ENCODE results near the gene STX10. TPM values are rescaled to one million over a fixed set of nuclear protein-coding genes. Genes with fewer than 3 reads are reported as not detected.

Gene STX10
- total and polyA plus RNA-seq, 12 donors = 16.0 to 182 (median 65.0) TPM

DNA sequence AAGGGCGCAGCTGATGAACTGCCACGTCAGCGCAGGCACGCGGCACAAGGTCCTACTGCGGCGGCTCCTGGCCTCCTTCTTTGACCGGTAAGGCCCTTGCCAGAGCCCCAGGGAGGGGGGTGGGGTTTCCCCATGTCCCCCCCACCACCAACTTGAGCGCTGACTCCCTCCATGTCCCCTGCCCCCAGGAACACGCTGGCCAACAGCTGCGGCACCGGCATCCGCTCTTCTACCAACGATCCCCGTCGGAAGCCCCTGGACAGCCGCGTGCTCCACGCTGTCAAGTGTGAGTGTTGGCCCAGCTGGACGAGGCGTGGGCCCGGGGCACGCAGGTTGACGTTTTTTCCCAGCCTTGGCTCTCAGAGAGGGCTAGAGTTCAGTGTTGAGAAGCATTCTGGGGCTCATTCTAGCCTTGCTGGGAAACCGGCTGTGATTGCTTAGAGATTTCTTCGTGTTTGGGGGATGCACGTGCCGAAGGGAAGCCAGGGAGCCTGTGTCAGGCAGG lies 12.8 kb downstream of the STX10 start:
- WGBS, 4 donors = 92 to 95% (median 94%) methylated on average over 24 to 28 of the region's 28 CpGs
- TF ChIP-seq POLR2A (IDR thresholded peaks at IDR 0.05) = no peak
- TF ChIP-seq, protein P1, sequence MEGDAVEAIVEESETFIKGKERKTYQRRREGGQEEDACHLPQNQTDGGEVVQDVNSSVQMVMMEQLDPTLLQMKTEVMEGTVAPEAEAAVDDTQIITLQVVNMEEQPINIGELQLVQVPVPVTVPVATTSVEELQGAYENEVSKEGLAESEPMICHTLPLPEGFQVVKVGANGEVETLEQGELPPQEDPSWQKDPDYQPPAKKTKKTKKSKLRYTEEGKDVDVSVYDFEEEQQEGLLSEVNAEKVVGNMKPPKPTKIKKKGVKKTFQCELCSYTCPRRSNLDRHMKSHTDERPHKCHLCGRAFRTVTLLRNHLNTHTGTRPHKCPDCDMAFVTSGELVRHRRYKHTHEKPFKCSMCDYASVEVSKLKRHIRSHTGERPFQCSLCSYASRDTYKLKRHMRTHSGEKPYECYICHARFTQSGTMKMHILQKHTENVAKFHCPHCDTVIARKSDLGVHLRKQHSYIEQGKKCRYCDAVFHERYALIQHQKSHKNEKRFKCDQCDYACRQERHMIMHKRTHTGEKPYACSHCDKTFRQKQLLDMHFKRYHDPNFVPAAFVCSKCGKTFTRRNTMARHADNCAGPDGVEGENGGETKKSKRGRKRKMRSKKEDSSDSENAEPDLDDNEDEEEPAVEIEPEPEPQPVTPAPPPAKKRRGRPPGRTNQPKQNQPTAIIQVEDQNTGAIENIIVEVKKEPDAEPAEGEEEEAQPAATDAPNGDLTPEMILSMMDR (IDR thresholded peaks at IDR 0.05) = no peak
- H3K27ac ChIP-seq = no peak overlapping the region
- H3K27me3 ChIP-seq = no peaks in the 10 kb centered on the region
- H3K36me3 ChIP-seq (replicated peaks in 1 of 2) = peaks cover 0 to 37% of the 10 kb centered on the region in 2 donors
- no peaks in the 10 kb centered on the region for H3K4me1 ChIP-seq (replicated peaks in 1 of 2)
- H3K9me3 ChIP-seq (replicated peaks in 1 of 3) = no peaks in the 10 kb centered on the region
- DNase-seq = no peak
- H3K4me3 ChIP-seq = no peak overlapping the region
- intact Hi-C loops (cut with DNase I) = no loop called here

DNA sequence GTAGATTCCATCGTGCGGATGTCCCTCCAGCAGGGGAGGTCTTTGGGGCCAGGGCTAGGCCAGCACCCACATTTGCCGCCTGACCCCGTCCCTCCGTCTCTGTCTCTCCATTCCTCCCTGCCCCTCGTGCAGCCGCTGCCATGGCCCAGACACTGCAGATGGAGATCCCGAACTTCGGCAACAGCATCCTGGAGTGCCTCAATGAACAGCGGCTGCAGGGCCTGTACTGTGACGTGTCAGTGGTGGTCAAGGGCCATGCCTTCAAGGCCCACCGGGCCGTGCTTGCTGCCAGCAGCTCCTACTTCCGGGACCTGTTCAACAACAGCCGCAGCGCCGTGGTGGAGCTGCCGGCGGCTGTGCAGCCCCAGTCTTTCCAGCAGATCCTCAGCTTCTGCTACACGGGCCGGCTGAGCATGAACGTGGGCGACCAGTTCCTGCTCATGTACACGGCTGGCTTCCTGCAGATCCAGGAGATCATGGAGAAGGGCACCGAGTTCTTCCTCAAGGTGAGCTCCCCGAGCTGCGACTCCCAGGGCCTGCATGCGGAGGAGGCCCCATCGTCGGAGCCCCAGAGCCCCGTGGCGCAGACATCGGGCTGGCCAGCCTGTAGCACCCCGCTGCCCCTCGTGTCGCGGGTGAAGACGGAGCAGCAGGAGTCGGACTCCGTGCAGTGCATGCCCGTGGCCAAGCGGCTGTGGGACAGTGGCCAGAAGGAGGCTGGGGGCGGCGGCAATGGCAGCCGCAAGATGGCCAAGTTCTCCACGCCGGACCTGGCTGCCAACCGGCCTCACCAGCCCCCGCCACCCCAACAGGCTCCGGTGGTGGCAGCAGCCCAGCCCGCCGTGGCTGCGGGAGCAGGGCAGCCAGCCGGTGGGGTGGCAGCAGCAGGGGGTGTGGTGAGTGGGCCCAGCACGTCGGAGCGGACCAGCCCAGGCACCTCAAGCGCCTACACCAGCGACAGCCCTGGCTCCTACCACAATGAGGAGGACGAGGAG lies 14.8 kb downstream of the STX10 start:
- Histone ChIP-seq H3K9me3 (replicated peaks in 1 of 3) (no peaks in the 10 kb centered on the region), H3K4me1 (replicated peaks in 1 of 2) (no peaks in the 10 kb centered on the region), H3K27me3 (no peaks in the 10 kb centered on the region), H3K27ac (no peak overlapping the region), H3K4me3 (no peak overlapping the region), H3K36me3 (replicated peaks in 1 of 2) (peaks cover 0 to 37% of the 10 kb centered on the region in 2 donors)
- 92 to 94% (median 94%) methylated on average over 34 to 60 of the region's 60 CpGs for WGBS, 4 donors
- no peak for TF ChIP-seq POLR2A (IDR thresholded peaks at IDR 0.05)
- TF ChIP-seq, protein P1 (IDR thresholded peaks at IDR 0.05) = no peak
- DNase-seq = no peak
- intact Hi-C loops (cut with DNase I) = no loop called here

DNA sequence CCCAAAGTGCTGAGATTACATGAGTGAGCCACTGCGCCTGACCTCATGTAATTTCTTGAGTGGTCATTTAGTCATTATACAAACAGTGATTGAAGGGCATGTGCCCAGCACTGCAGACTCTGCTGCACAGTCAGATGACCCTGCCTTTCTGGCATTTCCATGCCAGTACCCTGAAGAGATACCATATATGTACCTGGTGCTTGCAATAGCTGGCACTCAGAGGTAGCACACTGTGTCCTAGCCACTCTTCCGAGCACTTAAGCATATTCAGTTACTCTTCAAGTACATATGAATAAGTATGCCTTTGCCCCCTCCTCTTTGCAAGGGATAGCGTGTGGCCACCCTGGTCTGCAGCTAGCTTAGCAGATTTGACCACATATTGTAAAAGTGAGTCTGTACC lies 15.5 kb downstream of the STX10 start:
- TF ChIP-seq, protein P1 (IDR thresholded peaks at IDR 0.05) = no peak
- no peak for TF ChIP-seq POLR2A (IDR thresholded peaks at IDR 0.05)
- WGBS, 4 donors = 85 to 97% (median 92%) methylated on average over 3 of the region's 3 CpGs
- Histone ChIP-seq H3K27me3 (no peaks in the 10 kb centered on the region), H3K4me1 (replicated peaks in 1 of 2) (no peaks in the 10 kb centered on the region), H3K36me3 (replicated peaks in 1 of 2) (peaks cover 0 to 37% of the 10 kb centered on the region in 2 donors), H3K9me3 (replicated peaks in 1 of 3) (no peaks in the 10 kb centered on the region), H3K4me3 (no peak overlapping the region), H3K27ac (no peak overlapping the region)
- intact Hi-C loops (cut with DNase I) = no loop called here
- no peak for DNase-seq

DNA sequence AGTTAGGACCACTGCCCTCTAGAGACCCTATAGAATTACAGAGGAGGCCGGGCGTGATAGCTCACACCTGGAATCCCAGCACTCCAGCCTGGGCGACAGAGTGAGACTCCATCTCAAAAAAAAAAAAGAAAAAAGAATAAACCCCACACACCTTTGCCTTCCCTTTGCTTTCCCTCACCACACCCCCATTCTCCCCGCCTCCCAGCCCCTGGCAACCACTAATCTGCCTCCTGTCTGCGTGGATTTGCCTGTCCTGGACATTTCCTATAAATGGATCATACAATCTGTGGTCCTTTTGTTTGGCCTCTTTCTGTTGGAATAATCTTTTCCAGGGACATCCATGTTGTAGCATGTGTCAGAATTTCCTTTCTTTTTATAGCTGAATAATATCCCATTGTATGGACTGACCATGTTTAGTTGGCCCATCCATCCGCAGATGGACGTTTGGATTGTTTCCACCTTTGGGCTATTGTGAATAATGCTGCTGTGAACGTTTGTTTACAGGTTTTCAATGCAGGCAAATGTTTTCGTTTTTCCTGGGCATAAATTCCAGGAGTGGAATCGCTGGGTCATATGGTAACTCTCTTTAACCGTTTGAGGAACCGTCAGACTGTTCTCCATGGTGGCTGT lies 16.8 kb downstream of the STX10 start:
- H3K4me3 ChIP-seq = no peak overlapping the region
- H3K27ac ChIP-seq = no peak overlapping the region
- peaks cover 0 to 32% of the 10 kb centered on the region in 2 donors for H3K36me3 ChIP-seq (replicated peaks in 1 of 2)
- peaks cover 0 to 7% of the 10 kb centered on the region in 2 donors for H3K4me1 ChIP-seq (replicated peaks in 1 of 2)
- intact Hi-C loops (cut with DNase I) = no loop called here
- DNase-seq = no peak
- H3K27me3 ChIP-seq = no peaks in the 10 kb centered on the region
- TF ChIP-seq, protein P1 (IDR thresholded peaks at IDR 0.05) = no peak
- TF ChIP-seq POLR2A (IDR thresholded peaks at IDR 0.05) = no peak
- no peaks in the 10 kb centered on the region for H3K9me3 ChIP-seq (replicated peaks in 1 of 3)
- 76 to 85% (median 84%) methylated on average over 12 of the region's 12 CpGs for WGBS, 4 donors

All from adrenal gland (tissue), 12 donors.